Lung (tissue), 12 donors: ENCODE results near the gene C2orf80. TPM values are rescaled to one million over a fixed set of nuclear protein-coding genes. Genes with fewer than 3 reads are reported as not detected.

Source experiments
- ATAC-seq: fragments of 200-7000 bp; cut with Tn5 transposase; one replicate; pipeline ENCODE4 v1.9.1; 2020; ENCODE audit warnings: moderate number of reproducible peaks; ENCODE audit not compliant: insufficient read depth, low FRiP score
- DNase-seq, 3 donors: peaks; one replicate each; pipeline ENCODE4 v3.0.0-alpha.2; 2013 to 2017
- H3K27ac ChIP-seq, 2 donors: one replicate each; pipeline ENCODE4 v1.5.1; 2013; ENCODE audit warnings: mild to moderate bottlenecking in 2 of 2, moderate library complexity in 2 of 2, control low read depth in 1 of 2, inconsistent platforms in 1 of 2, low read depth in 1 of 2, low read length in 1 of 2
- H3K27me3 ChIP-seq, 3 donors: one replicate each; pipeline ENCODE4 v1.5.1; 2013; ENCODE audit warnings: low read length in 2 of 3; ENCODE audit not compliant: control insufficient read depth in 3 of 3, insufficient read depth in 3 of 3
- H3K36me3 ChIP-seq, 4 donors: one replicate each; pipeline ENCODE4 v1.5.1; 2013; ENCODE audit warnings: low read length in 4 of 4, mild to moderate bottlenecking in 1 of 4, moderate library complexity in 1 of 4; ENCODE audit not compliant: control insufficient read depth in 4 of 4, insufficient read depth in 4 of 4
- H3K4me1 ChIP-seq, 5 donors: one replicate each; pipeline ENCODE4 v1.5.1; 2013; ENCODE audit warnings: low read length in 5 of 5, mild to moderate bottlenecking in 2 of 5, moderate library complexity in 1 of 5; ENCODE audit not compliant: control insufficient read depth in 5 of 5, insufficient read depth in 5 of 5
- H3K4me3 ChIP-seq: one replicate; pipeline ENCODE4 v1.5.1; 2013; ENCODE audit warnings: mild to moderate bottlenecking, control low read depth, moderate library complexity
- H3K9ac ChIP-seq, 2 donors: one replicate each; pipeline ENCODE4 v1.5.1; 2013; ENCODE audit warnings: low read length in 2 of 2, control low read depth in 1 of 2; ENCODE audit not compliant: insufficient read depth in 1 of 2
- H3K9me3 ChIP-seq, 4 donors: one replicate each; pipeline ENCODE4 v1.5.1; 2013; ENCODE audit warnings: low read length in 3 of 4, mild to moderate bottlenecking in 1 of 4, moderate library complexity in 1 of 4; ENCODE audit not compliant: control insufficient read depth in 4 of 4, insufficient read depth in 3 of 4
- CTCF ChIP-seq: IDR thresholded peaks from 2 replicates; pipeline ENCODE4 v1.5.1; 2012; ENCODE audit warnings: mild to moderate bottlenecking; ENCODE audit errors: control extremely low read depth, extremely low read depth
- WGBS, 2 donors: extraction: QIAGEN DNeasy Blood & Tissue Kit; methylation state at CpG; one replicate each; pipeline ENCODE4 v1.1.7; 2013; 5-methylcytosine and 5-hydroxymethylcytosine counted together
- polyA plus RNA-seq, 2 donors: library from polyadenylated mRNA; stranded (reverse); fragments of 200-250 nt; gene quantifications; one replicate each; pipeline ENCODE4 v1.2.1, GENCODE V29; 2013
- total RNA-seq, 2 donors: library from RNA; depleted of rRNA in 1 of 2; stranded (reverse); fragments of >200 nt in 1 of 2; gene quantifications; one replicate each; pipeline ENCODE4 v1.2.1, GENCODE V29; 2014 to 2021
- donor health status: control.
- donor health status: control.
- donor health status: Bipolar disorder and iron deficiency.
- donor health status: healthy.
- donor health status: DM: yes; HTN: yes; CAD: no.

The C2orf80 gene
- total and polyA plus RNA-seq, 4 donors: 0.18 to 0.25 TPM; not detected in 2

DNA sequence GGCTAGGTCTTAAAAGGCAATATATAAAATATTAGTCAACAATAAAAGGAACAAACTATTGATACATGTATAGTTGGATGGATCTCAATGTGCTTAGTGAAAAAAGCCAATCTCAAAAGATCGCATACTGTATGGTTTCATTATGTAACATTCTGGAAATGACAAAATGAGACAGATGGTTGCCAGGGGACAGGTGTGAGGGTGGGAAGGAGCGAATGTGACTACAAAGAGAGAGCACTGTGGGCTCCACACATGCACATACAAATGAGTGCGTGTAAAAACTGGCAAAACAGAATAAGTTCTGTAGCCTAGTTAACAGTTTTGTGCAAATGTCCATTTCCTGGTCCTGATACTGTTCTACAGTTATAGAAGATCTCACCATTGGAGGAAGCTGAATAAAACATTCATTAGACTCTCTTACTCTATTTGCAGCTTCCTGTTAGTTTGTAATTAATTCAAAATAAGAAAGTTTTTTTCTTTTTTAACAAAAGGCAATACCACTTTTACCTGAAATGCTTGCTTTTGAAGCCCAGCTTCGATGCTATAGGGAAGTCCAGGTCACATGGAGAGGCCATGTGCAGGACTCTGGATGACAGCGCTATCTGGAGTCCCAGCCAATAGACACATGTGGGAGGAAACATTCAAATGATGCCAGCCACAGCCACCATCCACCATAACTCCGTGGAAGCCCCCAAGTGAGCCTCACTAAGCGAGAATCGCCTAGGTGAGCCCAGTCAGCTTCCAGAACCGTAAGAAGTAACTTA lies 21.0 kb upstream of the C2orf80 start:
- WGBS, 2 donors: 90 to 92% methylated on average over 9 of the region's 9 CpGs
- no peak for ATAC-seq
- DNase-seq: no peak
- Histone ChIP-seq H3K9me3 (no peaks in the 10 kb centered on the region), H3K27ac (no peak overlapping the region), H3K36me3 (no peaks in the 10 kb centered on the region), H3K4me1 (peaks cover 0 to 3% (median 0%) of the 10 kb centered on the region in 5 donors), H3K27me3 (no peaks in the 10 kb centered on the region), H3K9ac (no peak overlapping the region), H3K4me3 (no peak overlapping the region)
- TF ChIP-seq CTCF: no peak

GRCh38 chr2:208208335-208209085 lies 18.7 kb upstream of the C2orf80 start:
- H3K36me3 ChIP-seq: no peaks in the 10 kb centered on the region
- no peak for TF ChIP-seq CTCF
- DNase-seq (no peak), ATAC-seq (no peak)
- no peak overlapping the region for H3K27ac ChIP-seq
- peaks cover 0 to 3% (median 0%) of the 10 kb centered on the region in 5 donors for H3K4me1 ChIP-seq
- H3K27me3 ChIP-seq: no peaks in the 10 kb centered on the region
- 90 to 93% methylated on average over 9 of the region's 9 CpGs for WGBS, 2 donors
- H3K4me3 ChIP-seq: no peak overlapping the region
- no peak overlapping the region for H3K9ac ChIP-seq
- H3K9me3 ChIP-seq: no peaks in the 10 kb centered on the region

DNA sequence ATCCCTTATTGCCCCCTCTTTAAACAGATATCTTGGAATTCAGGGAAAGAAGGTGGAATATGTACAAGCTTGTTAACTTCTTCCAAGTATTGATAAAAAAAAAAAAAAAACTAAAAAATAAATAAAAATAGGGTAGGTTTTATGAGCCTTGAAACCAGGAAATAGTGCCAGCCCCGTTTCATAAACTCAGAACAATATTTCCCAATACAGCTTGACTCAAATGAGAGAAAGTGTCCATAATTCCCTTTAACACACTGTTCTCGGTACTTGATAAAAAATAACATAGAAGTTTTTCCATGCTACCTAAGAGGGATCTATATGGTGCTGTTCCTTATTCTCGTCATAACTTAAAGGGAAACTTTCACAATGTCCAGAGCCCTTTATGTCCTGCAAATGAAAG lies 17.9 kb upstream of the C2orf80 start:
- no peak for TF ChIP-seq CTCF
- no peak for ATAC-seq

More for the DNA sequence above, 17.9 kb upstream of the C2orf80 start:
- H3K4me3 ChIP-seq: no peak overlapping the region
- H3K27me3 ChIP-seq: no peaks in the 10 kb centered on the region
- 39 to 62% methylated on average over 3 of the region's 3 CpGs for WGBS, 2 donors
- no peak overlapping the region for H3K9ac ChIP-seq
- no peaks in the 10 kb centered on the region for H3K36me3 ChIP-seq
- H3K4me1 ChIP-seq: peaks cover 0 to 3% (median 0%) of the 10 kb centered on the region in 5 donors
- H3K9me3 ChIP-seq: no peaks in the 10 kb centered on the region
- no peak for DNase-seq
- H3K27ac ChIP-seq: no peak overlapping the region
